Measurements from ENCODE around the gene PIP5K1B.

Gene PIP5K1B

DNA sequence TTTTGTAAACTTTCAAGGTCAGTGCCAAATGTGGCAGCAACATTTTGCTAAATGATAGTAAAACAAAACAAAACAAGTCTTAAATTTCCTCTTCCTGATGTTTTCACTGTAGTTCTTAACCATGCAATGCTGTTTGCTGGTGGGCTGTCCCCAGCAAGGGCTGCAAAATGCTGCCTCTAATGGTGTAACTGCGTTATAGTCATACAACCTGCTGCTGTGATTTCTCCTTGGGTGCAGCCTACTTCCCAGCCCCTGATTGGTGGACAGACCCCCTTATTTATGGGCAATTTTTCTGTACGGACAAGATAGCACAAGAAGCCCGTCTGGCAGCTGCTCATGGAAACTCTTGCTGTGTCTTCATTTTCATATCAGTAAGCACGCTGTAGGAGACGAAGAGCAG, 26.6 kb upstream of the PIP5K1B start:
- H3K4me2 ChIP-seq (ENCODE audit: low read length): 0 out of 2 replicates have a peak overlapping the region, but pooled peaks have one; percentile 39
- peaks cover 9% of the 10 kb centered on the region for H3K4me1 ChIP-seq (ENCODE audit: insufficient read depth, low read length, severe bottlenecking)
- no peaks in the 10 kb centered on the region for H3K9me3 ChIP-seq (ENCODE audit: low read length)
- no peaks in the 10 kb centered on the region for H3K79me2 ChIP-seq (ENCODE audit: insufficient read depth, low read length)
- H2AFZ ChIP-seq (ENCODE audit: low read length): no peak overlapping the region
- H3F3A ChIP-seq (ENCODE audit: insufficient read depth, low read length): no peaks in the 10 kb centered on the region
- no peaks in the 10 kb centered on the region for H3K27me3 ChIP-seq (ENCODE audit: insufficient read depth, low read length)
- no peaks in the 10 kb centered on the region for H3K9me2 ChIP-seq (ENCODE audit: low read depth, low read length)
- H4K20me1 ChIP-seq (ENCODE audit: insufficient read depth, low read length): no peaks in the 10 kb centered on the region
- no peak overlapping the region for H3K27ac ChIP-seq (ENCODE audit: low read depth, low read length, poor library complexity, severe bottlenecking)
- H3K4me3 ChIP-seq (ENCODE audit: low read depth, low read length, poor library complexity, severe bottlenecking): no peak overlapping the region
- H3K9ac ChIP-seq (ENCODE audit: low read length): no peak overlapping the region
- TF ChIP-seq EZH2 (IDR thresholded peaks at IDR 0.05; ENCODE audit: borderline replicate concordance, low read length): no peak
- TF ChIP-seq, protein P1, sequence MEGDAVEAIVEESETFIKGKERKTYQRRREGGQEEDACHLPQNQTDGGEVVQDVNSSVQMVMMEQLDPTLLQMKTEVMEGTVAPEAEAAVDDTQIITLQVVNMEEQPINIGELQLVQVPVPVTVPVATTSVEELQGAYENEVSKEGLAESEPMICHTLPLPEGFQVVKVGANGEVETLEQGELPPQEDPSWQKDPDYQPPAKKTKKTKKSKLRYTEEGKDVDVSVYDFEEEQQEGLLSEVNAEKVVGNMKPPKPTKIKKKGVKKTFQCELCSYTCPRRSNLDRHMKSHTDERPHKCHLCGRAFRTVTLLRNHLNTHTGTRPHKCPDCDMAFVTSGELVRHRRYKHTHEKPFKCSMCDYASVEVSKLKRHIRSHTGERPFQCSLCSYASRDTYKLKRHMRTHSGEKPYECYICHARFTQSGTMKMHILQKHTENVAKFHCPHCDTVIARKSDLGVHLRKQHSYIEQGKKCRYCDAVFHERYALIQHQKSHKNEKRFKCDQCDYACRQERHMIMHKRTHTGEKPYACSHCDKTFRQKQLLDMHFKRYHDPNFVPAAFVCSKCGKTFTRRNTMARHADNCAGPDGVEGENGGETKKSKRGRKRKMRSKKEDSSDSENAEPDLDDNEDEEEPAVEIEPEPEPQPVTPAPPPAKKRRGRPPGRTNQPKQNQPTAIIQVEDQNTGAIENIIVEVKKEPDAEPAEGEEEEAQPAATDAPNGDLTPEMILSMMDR (IDR thresholded peaks at IDR 0.05; ENCODE audit: low read length): peak; percentile 69
- H3K36me3 ChIP-seq (ENCODE audit: insufficient read depth, low read length): no peaks in the 10 kb centered on the region

DNA sequence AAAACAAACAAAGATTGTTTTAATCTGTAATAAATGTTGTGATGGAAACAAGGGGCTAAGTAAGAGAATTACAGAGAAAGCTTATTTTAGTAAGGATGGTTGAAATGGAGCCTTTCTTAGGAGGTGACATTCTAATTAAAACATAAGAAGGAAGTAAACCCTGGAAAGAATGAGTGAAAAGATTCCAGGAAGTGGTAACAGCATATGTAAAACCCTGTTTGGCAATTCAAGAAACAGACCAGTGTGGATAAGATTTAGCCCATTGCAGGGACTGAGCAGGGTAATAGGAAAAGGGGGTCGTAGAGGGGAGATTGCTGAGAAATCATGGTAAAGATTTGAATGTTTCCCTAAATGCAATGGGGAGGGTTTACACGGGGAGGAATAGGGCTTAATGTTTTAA, 21.6 kb upstream of the PIP5K1B start:
- Histone ChIP-seq H3K9me2 (ENCODE audit: low read depth, low read length) (no peaks in the 10 kb centered on the region), H4K20me1 (ENCODE audit: insufficient read depth, low read length) (no peaks in the 10 kb centered on the region), H3F3A (ENCODE audit: insufficient read depth, low read length) (no peaks in the 10 kb centered on the region), H3K27me3 (ENCODE audit: insufficient read depth, low read length) (no peaks in the 10 kb centered on the region), H3K36me3 (ENCODE audit: insufficient read depth, low read length) (no peaks in the 10 kb centered on the region), H3K9ac (ENCODE audit: low read length) (no peak overlapping the region), H2AFZ (ENCODE audit: low read length) (no peak overlapping the region), H3K9me3 (ENCODE audit: low read length) (no peaks in the 10 kb centered on the region), H3K4me3 (ENCODE audit: low read depth, low read length, poor library complexity, severe bottlenecking) (no peak overlapping the region), H3K4me1 (ENCODE audit: insufficient read depth, low read length, severe bottlenecking) (peaks cover 8% of the 10 kb centered on the region), H3K4me2 (ENCODE audit: low read length) (no peak overlapping the region), H3K27ac (ENCODE audit: low read depth, low read length, poor library complexity, severe bottlenecking) (no peak overlapping the region), H3K79me2 (ENCODE audit: insufficient read depth, low read length) (no peaks in the 10 kb centered on the region)
- TF ChIP-seq, protein P1 (IDR thresholded peaks at IDR 0.05; ENCODE audit: low read length): no peak
- TF ChIP-seq EZH2 (IDR thresholded peaks at IDR 0.05; ENCODE audit: borderline replicate concordance, low read length): no peak

DNA sequence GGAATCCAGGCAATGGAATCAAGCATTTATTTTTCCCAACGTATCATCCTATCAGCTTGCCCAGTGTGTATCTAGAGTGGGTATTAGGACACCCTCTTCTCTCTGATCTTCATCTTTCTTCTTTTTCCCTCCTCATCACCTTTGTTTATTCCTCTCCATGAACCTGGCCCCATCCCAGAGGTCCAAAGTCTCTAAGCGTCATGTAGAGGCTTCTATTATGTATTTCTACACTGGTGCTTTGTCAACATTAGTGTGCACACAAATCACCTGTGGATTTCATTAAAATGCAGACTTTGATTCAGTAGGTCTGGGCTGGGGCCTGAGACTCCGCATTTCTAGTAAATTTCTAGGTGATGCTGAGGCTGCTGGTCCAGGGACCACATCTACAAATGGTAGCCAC, 19.8 kb upstream of the PIP5K1B start:
- Histone ChIP-seq H3K27ac (ENCODE audit: low read depth, low read length, poor library complexity, severe bottlenecking) (no peak overlapping the region), H3K79me2 (ENCODE audit: insufficient read depth, low read length) (no peaks in the 10 kb centered on the region), H3K9me2 (ENCODE audit: low read depth, low read length) (no peaks in the 10 kb centered on the region), H3K27me3 (ENCODE audit: insufficient read depth, low read length) (no peaks in the 10 kb centered on the region), H3K9me3 (ENCODE audit: low read length) (no peaks in the 10 kb centered on the region), H3F3A (ENCODE audit: insufficient read depth, low read length) (no peaks in the 10 kb centered on the region), H3K4me2 (ENCODE audit: low read length) (no peak overlapping the region), H3K9ac (ENCODE audit: low read length) (no peak overlapping the region), H3K4me1 (ENCODE audit: insufficient read depth, low read length, severe bottlenecking) (peaks cover 8% of the 10 kb centered on the region), H4K20me1 (ENCODE audit: insufficient read depth, low read length) (no peaks in the 10 kb centered on the region), H3K36me3 (ENCODE audit: insufficient read depth, low read length) (no peaks in the 10 kb centered on the region), H2AFZ (ENCODE audit: low read length) (no peak overlapping the region), H3K4me3 (ENCODE audit: low read depth, low read length, poor library complexity, severe bottlenecking) (no peak overlapping the region)
- TF ChIP-seq, protein P1 (IDR thresholded peaks at IDR 0.05; ENCODE audit: low read length): no peak
- TF ChIP-seq EZH2 (IDR thresholded peaks at IDR 0.05; ENCODE audit: borderline replicate concordance, low read length): no peak
